ENCODE results near the gene TNFSF9.
"Not testable (repeated sequence)": the region's sequence is repeated elsewhere in the genome, so short reads cannot be mapped to it uniquely, and the experiment has no call there.

Gene TNFSF9

GRCh38 chr19:6573350-6573749 is 42.5 kb downstream of the TNFSF9 start:
- no peak for DNase-seq

GRCh38 chr19:6576869-6577475 is 46.1 kb downstream of the TNFSF9 start:
- no peak for DNase-seq

- DNase-seq: no peak
Observed at GRCh38 chr19:6577476-6578125, 46.8 kb downstream of the TNFSF9 start.

- no peak for DNase-seq
Observed at GRCh38 chr19:6579450-6580178, 48.8 kb downstream of the TNFSF9 start.

GRCh38 chr19:6580313-6580712 is 49.5 kb downstream of the TNFSF9 start:
- DNase-seq: no peak

GRCh38 chr19:6582515-6583484 is 52.0 kb downstream of the TNFSF9 start:
- not testable (repeated sequence) for DNase-seq
